NOMO-1 treated with dmso at 0.1 percent for 144 hours (cell line): ENCODE data around the gene KLF1.

Experiments
- DNase-seq: peaks from one replicate; lab custom pipeline; 2025; ENCODE audit not compliant: unreplicated experiment; lab: John Stamatoyannopoulos, UW

Gene KLF1

GRCh38 chr19:12838886-12839756, 47.9 kb downstream of the KLF1 start:
- no peak for DNase-seq

- peak; percentile 19 for DNase-seq
Observed at GRCh38 chr19:12838182-12838885, 48.7 kb downstream of the KLF1 start, which contains the start of gene MAST1. Gene MAST1 (plus strand): TSS chr19:12838515. CDS start chr19:12838573, 58 bp downstream.

- no peak for DNase-seq
Observed at GRCh38 chr19:12837225-12837624, 49.8 kb downstream of the KLF1 start.

DNA sequence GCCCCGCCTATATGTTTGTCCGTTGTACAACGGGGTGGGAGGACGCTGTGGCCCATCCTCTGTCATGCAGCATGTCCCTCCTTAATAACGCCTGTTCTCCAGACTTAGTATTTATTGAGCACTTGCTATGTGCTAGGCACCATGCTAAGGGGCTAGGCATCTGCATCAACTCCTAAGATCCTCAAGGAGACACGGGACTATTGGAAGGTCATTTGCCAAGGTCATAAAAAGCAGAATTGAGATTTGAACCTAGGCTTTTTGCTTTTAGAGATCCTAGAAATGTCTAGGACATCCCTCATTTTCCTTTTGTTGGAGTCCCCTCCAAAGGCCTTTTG, 50.5 kb downstream of the KLF1 start:
- no peak for DNase-seq

- no peak for DNase-seq
Observed at GRCh38 chr19:12834976-12835757, 51.8 kb downstream of the KLF1 start.

GRCh38 chr19:12834566-12834943, 52.4 kb downstream of the KLF1 start, which contains the start of gene RTBDN:
Gene RTBDN (minus strand): TSS chr19:12834579. CDS start chr19:12829979, 4,600 bp downstream.
- no peak for DNase-seq
